Measurements from ENCODE around the gene ATRNL1.

Gene ATRNL1

GRCh38 chr10:115968236-115968635 is 875.1 kb downstream of the ATRNL1 start:
- no peak for DNase-seq (ENCODE audit: low read depth)
- no peak for TF ChIP-seq CTCF (IDR thresholded peaks at IDR 0.05; ENCODE audit: insufficient read depth, low read depth, low read length, missing control alignments)
- no peak overlapping the region for H3K4me3 ChIP-seq (ENCODE audit: low read length)

- TF ChIP-seq CTCF (IDR thresholded peaks at IDR 0.05; ENCODE audit: insufficient read depth, low read depth, low read length, missing control alignments): no peak
- DNase-seq (ENCODE audit: low read depth): no peak
- H3K4me3 ChIP-seq (ENCODE audit: low read length): no peak overlapping the region
Observed at GRCh38 chr10:115969591-115969990, 876.4 kb downstream of the ATRNL1 start.

GRCh38 chr10:115971921-115972320 is 878.8 kb downstream of the ATRNL1 start:
- no peak for TF ChIP-seq CTCF (IDR thresholded peaks at IDR 0.05; ENCODE audit: insufficient read depth, low read depth, low read length, missing control alignments)
- DNase-seq (ENCODE audit: low read depth): no peak
- H3K4me3 ChIP-seq (ENCODE audit: low read length): no peak overlapping the region

- no peak overlapping the region for H3K4me3 ChIP-seq (ENCODE audit: low read length)
- no peak for DNase-seq (ENCODE audit: low read depth)
- no peak for TF ChIP-seq CTCF (IDR thresholded peaks at IDR 0.05; ENCODE audit: insufficient read depth, low read depth, low read length, missing control alignments)
Observed at GRCh38 chr10:115972426-115972825, 879.3 kb downstream of the ATRNL1 start.

- H3K4me3 ChIP-seq (ENCODE audit: low read length): no peak overlapping the region
- DNase-seq (ENCODE audit: low read depth): no peak
- no peak for TF ChIP-seq CTCF (IDR thresholded peaks at IDR 0.05; ENCODE audit: insufficient read depth, low read depth, low read length, missing control alignments)
Observed at GRCh38 chr10:115974351-115974750, 881.2 kb downstream of the ATRNL1 start.

GRCh38 chr10:115974816-115975430 is 881.8 kb downstream of the ATRNL1 start:
- no peak for TF ChIP-seq CTCF (IDR thresholded peaks at IDR 0.05; ENCODE audit: insufficient read depth, low read depth, low read length, missing control alignments)
- DNase-seq (ENCODE audit: low read depth): no peak
- H3K4me3 ChIP-seq (ENCODE audit: low read length): no peak overlapping the region

- DNase-seq (ENCODE audit: low read depth): no peak
- no peak overlapping the region for H3K4me3 ChIP-seq (ENCODE audit: low read length)
- no peak for TF ChIP-seq CTCF (IDR thresholded peaks at IDR 0.05; ENCODE audit: insufficient read depth, low read depth, low read length, missing control alignments)
Observed at GRCh38 chr10:115975506-115975905, 882.3 kb downstream of the ATRNL1 start.

Data from epithelial cell of esophagus (primary cell).